ENCODE results near the gene SESN3. TPM values are rescaled to one million over a fixed set of nuclear protein-coding genes. Genes with fewer than 3 reads are reported as not detected.

Gene SESN3
- total and polyA plus RNA-seq, 8 donors = 1.6 to 26.8 (median 5.7) TPM

DNA sequence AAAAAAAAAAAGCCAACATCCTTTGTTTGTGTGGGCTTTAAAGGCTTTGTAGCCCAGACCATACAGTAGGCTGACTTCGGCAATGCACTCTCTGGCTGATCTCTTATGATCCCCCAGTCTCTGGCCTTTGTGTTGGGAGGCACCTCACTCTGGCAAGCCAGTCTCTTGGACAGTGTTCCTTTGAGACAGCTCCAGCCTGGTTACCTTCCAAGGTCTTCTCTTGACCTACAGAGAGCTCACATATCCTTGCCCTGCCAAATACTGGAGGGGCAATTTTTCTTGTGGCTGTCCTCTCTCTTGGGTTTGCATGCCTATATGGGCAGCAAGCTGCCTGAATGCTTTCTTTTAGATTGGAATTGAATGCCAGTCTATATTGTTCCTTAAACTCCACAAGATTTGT is 69.8 kb downstream of the SESN3 start:
- no peaks in the 10 kb centered on the region for H3K27me3 ChIP-seq
- intact Hi-C loops (cut with DNase I) = no loop called here
- H3K4me3 ChIP-seq = no peak overlapping the region
- H3K4me1 ChIP-seq = no peaks in the 10 kb centered on the region
- ATAC-seq = no peak
- TF ChIP-seq, protein P1, sequence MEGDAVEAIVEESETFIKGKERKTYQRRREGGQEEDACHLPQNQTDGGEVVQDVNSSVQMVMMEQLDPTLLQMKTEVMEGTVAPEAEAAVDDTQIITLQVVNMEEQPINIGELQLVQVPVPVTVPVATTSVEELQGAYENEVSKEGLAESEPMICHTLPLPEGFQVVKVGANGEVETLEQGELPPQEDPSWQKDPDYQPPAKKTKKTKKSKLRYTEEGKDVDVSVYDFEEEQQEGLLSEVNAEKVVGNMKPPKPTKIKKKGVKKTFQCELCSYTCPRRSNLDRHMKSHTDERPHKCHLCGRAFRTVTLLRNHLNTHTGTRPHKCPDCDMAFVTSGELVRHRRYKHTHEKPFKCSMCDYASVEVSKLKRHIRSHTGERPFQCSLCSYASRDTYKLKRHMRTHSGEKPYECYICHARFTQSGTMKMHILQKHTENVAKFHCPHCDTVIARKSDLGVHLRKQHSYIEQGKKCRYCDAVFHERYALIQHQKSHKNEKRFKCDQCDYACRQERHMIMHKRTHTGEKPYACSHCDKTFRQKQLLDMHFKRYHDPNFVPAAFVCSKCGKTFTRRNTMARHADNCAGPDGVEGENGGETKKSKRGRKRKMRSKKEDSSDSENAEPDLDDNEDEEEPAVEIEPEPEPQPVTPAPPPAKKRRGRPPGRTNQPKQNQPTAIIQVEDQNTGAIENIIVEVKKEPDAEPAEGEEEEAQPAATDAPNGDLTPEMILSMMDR (IDR thresholded peaks at IDR 0.05) = no peak
- H3K36me3 ChIP-seq = no peaks in the 10 kb centered on the region
- 97 to 100% methylated on average over 1 of the region's 1 CpG for WGBS, 2 donors
- no peak overlapping the region for H3K27ac ChIP-seq
- no peak for DNase-seq
- H3K9me3 ChIP-seq = no peaks in the 10 kb centered on the region
- no peak for FAIRE-seq

GRCh38 chr11:95157824-95158223 is 73.2 kb downstream of the SESN3 start:
- Histone ChIP-seq H3K4me1 (no peaks in the 10 kb centered on the region), H3K27me3 (no peaks in the 10 kb centered on the region), H3K9me3 (no peaks in the 10 kb centered on the region), H3K27ac (no peak overlapping the region), H3K36me3 (no peaks in the 10 kb centered on the region), H3K4me3 (no peak overlapping the region)
- WGBS, 2 donors = 89 to 91% methylated on average over 1 of the region's 1 CpG
- no peak for FAIRE-seq
- no peak for DNase-seq
- ATAC-seq = peak in 1 of 4 donors; percentile 33
- intact Hi-C loops (cut with DNase I) = loop anchor here in 2 of 3 donors (5.0 to 10.0 kb wide), 2 partner anchors 557 to 604 kb away; no protein-coding TSS in a partner anchor
- TF ChIP-seq, protein P1 (IDR thresholded peaks at IDR 0.05) = no peak

- intact Hi-C loops (cut with DNase I) = loop anchor here in 2 of 3 donors (5.0 to 10.0 kb wide), 2 partner anchors 558 to 605 kb away; no protein-coding TSS in a partner anchor
- no peaks in the 10 kb centered on the region for H3K4me1 ChIP-seq
- WGBS, 2 donors = 75 to 77% methylated on average over 7 of the region's 7 CpGs
- no peaks in the 10 kb centered on the region for H3K27me3 ChIP-seq
- H3K27ac ChIP-seq = no peak overlapping the region
- no peaks in the 10 kb centered on the region for H3K9me3 ChIP-seq
- FAIRE-seq (no peak), DNase-seq (no peak), ATAC-seq (peak in 2 of 4 donors; percentile 21)
- no peaks in the 10 kb centered on the region for H3K36me3 ChIP-seq
- H3K4me3 ChIP-seq = no peak overlapping the region
- TF ChIP-seq, protein P1 (IDR thresholded peaks at IDR 0.05) = no peak
These were observed 74.0 kb downstream of the SESN3 start for GRCh38 chr11:95156916-95157541.

- no peak for DNase-seq
- Histone ChIP-seq H3K4me1 (peaks cover 0 to 4% (median 3%) of the 10 kb centered on the region in 3 donors), H3K9me3 (no peaks in the 10 kb centered on the region), H3K27me3 (no peaks in the 10 kb centered on the region), H3K4me3 (no peak overlapping the region), H3K36me3 (no peaks in the 10 kb centered on the region), H3K27ac (no peak overlapping the region)
- TF ChIP-seq, protein P1 (IDR thresholded peaks at IDR 0.05) = no peak
- no peak for ATAC-seq
- WGBS, 2 donors = 77 to 91% methylated on average over 5 of the region's 5 CpGs
- FAIRE-seq = no peak
- intact Hi-C loops (cut with DNase I) = loop anchor here in 2 of 3 donors (5.0 to 10.0 kb wide), 2 partner anchors 559 to 606 kb away; no protein-coding TSS in a partner anchor
These were observed 74.8 kb downstream of the SESN3 start for GRCh38 chr11:95156133-95156721.

DNA sequence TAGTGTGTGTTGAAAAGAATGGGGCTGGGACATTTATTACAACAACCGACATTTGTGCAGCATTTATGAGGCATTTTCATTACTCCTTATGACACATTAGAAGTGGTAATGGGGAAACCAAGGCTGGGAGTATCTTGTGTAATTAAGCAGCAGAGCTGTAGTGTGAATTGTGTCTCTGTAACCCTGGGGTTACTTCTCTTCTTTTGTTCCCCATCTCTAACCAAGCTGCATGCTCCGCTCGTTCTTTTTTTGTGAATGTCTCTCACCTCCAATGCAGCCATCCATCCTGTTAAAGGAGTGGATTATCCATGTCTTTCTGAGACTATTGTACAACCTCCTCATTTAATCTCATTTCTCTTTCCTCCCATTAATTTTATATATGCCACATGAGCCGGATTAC is 75.6 kb downstream of the SESN3 start:
- no peaks in the 10 kb centered on the region for H3K9me3 ChIP-seq
- WGBS, 2 donors = 91 to 94% methylated on average over 4 of the region's 4 CpGs
- DNase-seq = no peak
- H3K4me1 ChIP-seq = peaks cover 0 to 4% (median 3%) of the 10 kb centered on the region in 3 donors
- TF ChIP-seq, protein P1 (IDR thresholded peaks at IDR 0.05) = no peak
- ATAC-seq = no peak
- no peak for FAIRE-seq
- intact Hi-C loops (cut with DNase I) = loop anchor here in 2 of 3 donors (5.0 to 10.0 kb wide), 2 partner anchors 559 to 607 kb away; no protein-coding TSS in a partner anchor
- H3K27me3 ChIP-seq = no peaks in the 10 kb centered on the region
- H3K36me3 ChIP-seq = no peaks in the 10 kb centered on the region
- no peak overlapping the region for H3K27ac ChIP-seq
- H3K4me3 ChIP-seq = no peak overlapping the region
